Nephron (organoid): ENCODE results near the gene KCNQ5.

Source experiments
- H3K27ac Mint-ChIP-seq, 3 experiments: 2 replicates each; pipeline ENCODE4 v1.8.0; 2020; ENCODE audit warnings: mixed read lengths in 3 of 3, mild to moderate bottlenecking in 2 of 3, moderate library complexity in 1 of 3
- H3K27me3 Mint-ChIP-seq: 2 replicates; pipeline ENCODE4 v1.8.0; 2021; ENCODE audit warnings: low read depth, mild to moderate bottlenecking, moderate library complexity, mixed read lengths
- H3K36me3 Mint-ChIP-seq: 2 replicates; pipeline ENCODE4 v1.8.0; 2020; ENCODE audit warnings: low read depth, mixed read lengths
- H3K4me1 Mint-ChIP-seq: 2 replicates; pipeline ENCODE4 v1.8.0; 2020; ENCODE audit warnings: mixed read lengths
- H3K4me3 Mint-ChIP-seq, 3 experiments: 2 replicates each; pipeline ENCODE4 v1.8.0; 2020; ENCODE audit warnings: mild to moderate bottlenecking in 3 of 3, mixed read lengths in 3 of 3, moderate library complexity in 2 of 3
- H3K9me3 Mint-ChIP-seq: 2 replicates; pipeline ENCODE4 v1.8.0; 2020; ENCODE audit warnings: mixed read lengths
- TF ChIP-seq, protein P1 (sequence below), 3 experiments: fragments of 200-600 bp; sonication (generic); IDR thresholded peaks; one replicate each; pipeline ENCODE4 v1.5.0; 2021; ENCODE audit warnings: antibody characterized with exemption in 3 of 3; ENCODE audit not compliant: unreplicated experiment in 3 of 3

Gene KCNQ5

GRCh38 chr6:72704979-72705378, 83.1 kb downstream of the KCNQ5 start:
- no peaks in the 10 kb centered on the region for H3K36me3 Mint-ChIP-seq
- TF ChIP-seq, protein P1, sequence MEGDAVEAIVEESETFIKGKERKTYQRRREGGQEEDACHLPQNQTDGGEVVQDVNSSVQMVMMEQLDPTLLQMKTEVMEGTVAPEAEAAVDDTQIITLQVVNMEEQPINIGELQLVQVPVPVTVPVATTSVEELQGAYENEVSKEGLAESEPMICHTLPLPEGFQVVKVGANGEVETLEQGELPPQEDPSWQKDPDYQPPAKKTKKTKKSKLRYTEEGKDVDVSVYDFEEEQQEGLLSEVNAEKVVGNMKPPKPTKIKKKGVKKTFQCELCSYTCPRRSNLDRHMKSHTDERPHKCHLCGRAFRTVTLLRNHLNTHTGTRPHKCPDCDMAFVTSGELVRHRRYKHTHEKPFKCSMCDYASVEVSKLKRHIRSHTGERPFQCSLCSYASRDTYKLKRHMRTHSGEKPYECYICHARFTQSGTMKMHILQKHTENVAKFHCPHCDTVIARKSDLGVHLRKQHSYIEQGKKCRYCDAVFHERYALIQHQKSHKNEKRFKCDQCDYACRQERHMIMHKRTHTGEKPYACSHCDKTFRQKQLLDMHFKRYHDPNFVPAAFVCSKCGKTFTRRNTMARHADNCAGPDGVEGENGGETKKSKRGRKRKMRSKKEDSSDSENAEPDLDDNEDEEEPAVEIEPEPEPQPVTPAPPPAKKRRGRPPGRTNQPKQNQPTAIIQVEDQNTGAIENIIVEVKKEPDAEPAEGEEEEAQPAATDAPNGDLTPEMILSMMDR (IDR thresholded peaks at IDR 0.05; ENCODE audit: unreplicated experiment in 3 of 3) = no peak
- no peaks in the 10 kb centered on the region for H3K4me1 Mint-ChIP-seq
- peaks cover 3% of the 10 kb centered on the region for H3K27me3 Mint-ChIP-seq
- H3K27ac Mint-ChIP-seq = no peak overlapping the region
- no peak overlapping the region for H3K4me3 Mint-ChIP-seq
- no peaks in the 10 kb centered on the region for H3K9me3 Mint-ChIP-seq

DNA sequence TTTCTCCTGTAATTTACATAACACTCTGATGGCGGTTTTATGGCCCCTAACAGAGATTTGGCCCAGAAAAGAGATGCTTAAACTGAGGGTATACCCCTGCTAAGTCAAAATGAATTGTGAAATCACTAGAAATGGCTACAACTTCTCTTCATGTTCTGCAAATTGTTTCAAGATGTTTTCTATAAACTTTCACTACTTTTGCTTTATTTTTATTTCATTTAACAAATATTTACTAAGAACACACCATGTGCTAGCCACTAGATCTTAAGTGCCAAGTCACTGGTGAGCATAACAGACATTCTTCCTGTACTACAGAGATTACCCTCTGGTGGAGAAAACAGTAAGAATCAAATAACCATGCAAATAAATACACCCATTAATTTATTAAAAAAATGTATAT, 87.6 kb downstream of the KCNQ5 start:
- H3K4me3 Mint-ChIP-seq = no peak overlapping the region
- H3K9me3 Mint-ChIP-seq = peaks cover 4% of the 10 kb centered on the region
- no peaks in the 10 kb centered on the region for H3K4me1 Mint-ChIP-seq
- no peaks in the 10 kb centered on the region for H3K36me3 Mint-ChIP-seq
- no peak overlapping the region for H3K27ac Mint-ChIP-seq
- TF ChIP-seq, protein P1 (IDR thresholded peaks at IDR 0.05; ENCODE audit: unreplicated experiment in 3 of 3) = no peak
- no peaks in the 10 kb centered on the region for H3K27me3 Mint-ChIP-seq

DNA sequence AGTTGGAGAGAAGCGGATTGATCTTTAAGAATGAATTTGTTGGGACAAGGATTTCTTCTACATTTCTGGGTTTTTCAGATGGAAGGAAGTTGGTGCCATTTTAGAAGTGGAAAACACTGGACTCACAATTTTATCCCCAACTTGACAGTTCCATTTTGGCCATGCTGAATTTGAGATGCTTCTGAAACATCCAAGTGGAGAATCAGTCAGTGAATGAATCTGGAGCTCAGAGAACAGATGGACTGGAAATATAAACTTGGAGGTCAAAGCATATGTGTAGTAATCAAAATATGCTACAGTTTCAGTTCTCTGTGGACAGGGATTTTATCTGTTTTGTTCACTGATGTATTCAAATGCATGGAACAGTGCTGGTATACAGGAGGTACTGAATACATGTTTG, 89.9 kb downstream of the KCNQ5 start:
- Mint-ChIP-seq H3K27me3 (no peaks in the 10 kb centered on the region), H3K27ac (no peak overlapping the region), H3K36me3 (no peaks in the 10 kb centered on the region), H3K4me3 (no peak overlapping the region), H3K9me3 (peaks cover 4% of the 10 kb centered on the region), H3K4me1 (no peaks in the 10 kb centered on the region)
- TF ChIP-seq, protein P1 (IDR thresholded peaks at IDR 0.05; ENCODE audit: unreplicated experiment in 3 of 3) = no peak

- H3K9me3 Mint-ChIP-seq = peaks cover 4% of the 10 kb centered on the region
- TF ChIP-seq, protein P1 (IDR thresholded peaks at IDR 0.05; ENCODE audit: unreplicated experiment in 3 of 3) = no peak
- no peaks in the 10 kb centered on the region for H3K27me3 Mint-ChIP-seq
- no peak overlapping the region for H3K4me3 Mint-ChIP-seq
- H3K4me1 Mint-ChIP-seq = no peaks in the 10 kb centered on the region
- no peaks in the 10 kb centered on the region for H3K36me3 Mint-ChIP-seq
- H3K27ac Mint-ChIP-seq = no peak overlapping the region
These were observed 91.0 kb downstream of the KCNQ5 start for GRCh38 chr6:72712910-72713309.

DNA sequence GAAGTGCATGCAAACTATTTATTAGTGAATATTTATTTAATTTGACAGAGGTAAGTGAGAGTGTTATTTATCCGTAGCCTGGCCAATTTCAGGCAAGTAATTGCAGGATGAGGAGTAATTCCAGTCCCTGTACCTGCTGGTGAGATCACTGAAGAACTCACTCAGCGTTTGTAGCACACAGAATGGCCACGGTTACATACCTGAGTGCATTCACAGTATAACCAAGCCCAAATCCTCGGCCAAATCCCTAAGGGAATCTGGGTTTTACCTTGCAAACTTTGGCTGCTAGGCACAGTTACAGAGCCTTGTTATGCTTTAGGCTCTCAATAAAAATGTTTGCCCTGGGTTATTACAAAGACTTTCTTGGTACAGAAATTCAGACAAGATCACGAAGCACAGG, 93.3 kb downstream of the KCNQ5 start:
- Mint-ChIP-seq H3K4me1 (no peaks in the 10 kb centered on the region), H3K9me3 (peaks cover 4% of the 10 kb centered on the region), H3K4me3 (no peak overlapping the region), H3K27me3 (no peaks in the 10 kb centered on the region), H3K27ac (no peak overlapping the region), H3K36me3 (no peaks in the 10 kb centered on the region)
- TF ChIP-seq, protein P1 (IDR thresholded peaks at IDR 0.05; ENCODE audit: unreplicated experiment in 3 of 3) = no peak

- TF ChIP-seq, protein P1 (IDR thresholded peaks at IDR 0.05; ENCODE audit: unreplicated experiment in 3 of 3) = no peak
- Mint-ChIP-seq H3K4me3 (no peak overlapping the region), H3K4me1 (no peaks in the 10 kb centered on the region), H3K27ac (no peak overlapping the region), H3K9me3 (no peaks in the 10 kb centered on the region), H3K27me3 (no peaks in the 10 kb centered on the region), H3K36me3 (no peaks in the 10 kb centered on the region)
These were observed 95.1 kb downstream of the KCNQ5 start for GRCh38 chr6:72716916-72717315.
